T47D (cell line): Measurements from ENCODE around the gene KRTAP9-4.
A peak's percentile ranks its signal among the peaks of the same experiment; 100 is the strongest.
"Not testable (repeated sequence)": the region's sequence is repeated elsewhere in the genome, so short reads cannot be mapped to it uniquely, and the experiment has no call there.

Experiments used
- DNase-seq, 2 experiments: peaks; one replicate each; pipeline versions ENCODE4 v3.0.0 to v3.0.0-alpha.2; 2011 to 2012; ENCODE audit warnings: low read depth in 1 of 2, low spot score in 1 of 2
- JUND ChIP-seq: IDR thresholded peaks from 2 replicates; pipeline ENCODE4 v1.6.1; 2012; ENCODE audit warnings: low read depth
- in situ Hi-C: cut with HindIII; loops from 2 replicates; pipeline ENCODE4 v1.10.0; 2016; ENCODE audit warnings: low sequenced_read_pairs, low pct_unique_long_range_greater_than_20kb

KRTAP9-4 gene, protein sequence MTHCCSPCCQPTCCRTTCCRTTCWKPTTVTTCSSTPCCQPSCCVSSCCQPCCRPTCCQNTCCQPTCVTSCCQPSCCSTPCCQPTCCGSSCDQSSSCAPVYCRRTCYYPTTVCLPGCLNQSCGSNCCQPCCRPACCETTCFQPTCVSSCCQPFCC

DNA sequence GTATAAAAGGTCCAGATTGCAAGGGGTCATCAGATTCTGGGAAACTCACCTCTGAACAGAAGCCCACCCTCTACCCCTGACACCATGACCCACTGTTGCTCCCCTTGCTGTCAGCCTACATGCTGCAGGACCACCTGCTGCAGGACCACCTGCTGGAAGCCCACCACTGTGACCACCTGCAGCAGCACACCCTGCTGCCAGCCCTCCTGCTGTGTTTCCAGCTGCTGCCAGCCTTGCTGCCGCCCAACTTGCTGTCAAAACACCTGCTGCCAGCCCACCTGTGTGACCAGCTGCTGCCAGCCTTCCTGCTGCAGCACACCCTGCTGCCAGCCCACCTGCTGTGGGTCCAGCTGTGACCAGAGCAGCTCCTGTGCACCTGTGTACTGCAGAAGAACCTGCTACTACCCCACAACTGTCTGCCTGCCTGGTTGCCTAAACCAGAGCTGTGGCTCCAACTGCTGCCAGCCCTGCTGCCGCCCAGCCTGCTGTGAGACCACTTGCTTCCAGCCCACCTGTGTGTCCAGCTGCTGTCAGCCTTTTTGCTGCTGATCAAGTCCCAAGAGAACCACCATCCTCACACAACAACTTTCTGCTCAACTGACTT lies at the start of gene KRTAP9-4:
Gene KRTAP9-4 (plus strand): TSS at position 51 of the 604 bp plus-strand sequence. CDS start 34 bp downstream, at position 85.
- in situ Hi-C loops, DNase-seq: not testable (repeated sequence)

DNA sequence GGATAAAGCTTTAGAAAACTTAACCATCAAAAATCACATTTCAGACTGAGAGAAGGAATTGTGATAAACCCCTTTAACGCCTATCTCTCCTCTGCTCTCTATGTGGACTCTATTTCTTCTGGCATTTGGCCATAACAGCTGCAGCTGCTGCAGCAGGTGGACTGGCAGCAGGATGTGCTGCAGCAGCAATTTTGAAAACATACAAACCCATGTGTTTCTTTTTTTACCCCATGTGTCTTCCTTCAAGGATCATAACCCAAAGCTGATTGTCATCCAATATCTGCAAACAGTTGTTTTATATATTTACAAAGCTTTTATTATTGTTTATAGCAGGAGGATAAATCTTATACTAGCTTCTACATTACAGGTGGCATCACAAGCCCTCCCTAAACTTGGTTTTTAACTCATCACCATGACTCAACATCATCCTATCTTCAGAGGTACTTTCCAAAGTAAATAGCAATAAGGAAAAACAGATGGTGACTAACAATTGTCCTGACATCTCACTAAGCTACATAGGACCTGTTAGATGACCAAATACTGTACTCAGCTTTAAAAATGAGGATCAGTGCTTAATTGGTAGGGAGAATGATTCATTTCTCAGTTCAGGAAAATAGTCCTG lies 37.5 kb upstream of the KRTAP9-4 start:
- DNase-seq: no peak
- in situ Hi-C loops: no loop called here
- no peak for TF ChIP-seq JUND

DNA sequence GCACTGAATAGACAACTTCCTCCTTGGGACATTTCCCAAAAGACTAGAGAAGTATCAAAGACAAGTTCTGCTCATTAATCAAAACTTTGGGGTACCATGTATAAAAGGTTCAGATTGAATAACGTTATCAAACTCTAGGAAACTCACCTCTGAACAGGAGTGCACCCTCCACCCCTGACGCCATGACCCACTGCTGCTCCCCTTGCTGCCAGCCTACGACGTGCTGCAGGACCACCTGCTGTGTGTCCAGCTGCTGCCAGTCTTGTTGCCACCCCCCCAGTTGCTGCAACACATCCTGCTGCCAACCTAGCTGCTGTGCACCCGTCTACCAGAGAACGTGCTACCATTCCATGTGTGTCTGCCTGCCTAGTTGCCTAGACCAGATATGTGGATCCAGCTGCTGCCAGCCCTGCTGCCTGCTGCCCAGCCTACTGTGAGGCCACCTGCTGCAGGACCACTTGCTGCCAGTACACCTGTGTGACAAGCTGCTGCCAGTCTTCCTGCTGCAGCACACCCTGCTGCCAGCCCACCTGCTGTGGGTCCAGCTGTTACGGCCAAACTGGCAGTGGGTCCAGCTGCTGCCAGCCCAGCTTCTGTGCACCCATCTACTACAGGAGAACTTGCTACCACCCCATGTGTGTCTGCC lies 36.8 kb upstream of the KRTAP9-4 start:
- TF ChIP-seq JUND: no peak
- no peak for DNase-seq
- in situ Hi-C loops: no loop called here

DNA sequence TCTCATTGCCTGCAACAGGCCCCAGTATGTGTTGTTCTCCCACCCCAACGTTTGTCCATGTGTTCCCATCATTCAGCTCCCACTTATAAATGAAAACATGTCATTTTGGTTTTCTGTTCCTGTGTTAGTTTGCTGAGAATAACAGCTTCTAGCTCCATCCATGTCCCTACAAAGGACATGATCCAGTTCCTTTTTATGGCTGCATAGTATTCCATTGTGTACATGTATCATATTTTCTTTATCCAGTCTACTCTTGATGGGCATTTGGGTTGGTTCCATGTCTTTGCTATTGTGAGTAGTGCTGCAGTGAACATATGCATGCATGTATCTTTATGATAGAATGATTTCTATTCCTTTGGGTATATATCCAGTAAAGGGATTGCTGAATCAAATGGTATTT lies 33.8 kb upstream of the KRTAP9-4 start:
- no peak for TF ChIP-seq JUND
- no peak for DNase-seq
- in situ Hi-C loops: no loop called here

DNA sequence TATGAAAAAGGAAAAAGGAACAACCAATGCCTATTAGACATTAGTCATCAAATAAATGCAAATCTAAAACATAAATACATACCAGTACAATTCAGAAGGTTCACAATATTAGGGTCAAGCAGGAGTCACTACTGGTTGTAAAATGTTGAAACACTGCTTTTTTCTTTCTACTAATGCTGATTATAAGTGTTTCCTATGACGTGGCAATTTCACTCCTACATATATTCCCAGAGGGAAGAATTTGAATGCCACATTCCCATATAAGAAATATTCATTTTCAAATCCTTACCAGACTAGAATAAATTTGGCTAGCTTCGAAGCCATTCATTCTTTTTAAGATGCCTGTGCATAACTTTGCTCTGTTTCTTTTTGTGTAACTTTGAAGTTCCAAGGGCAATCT lies 25.7 kb upstream of the KRTAP9-4 start:
- no peak for DNase-seq
- in situ Hi-C loops: no loop called here
- no peak for TF ChIP-seq JUND

DNA sequence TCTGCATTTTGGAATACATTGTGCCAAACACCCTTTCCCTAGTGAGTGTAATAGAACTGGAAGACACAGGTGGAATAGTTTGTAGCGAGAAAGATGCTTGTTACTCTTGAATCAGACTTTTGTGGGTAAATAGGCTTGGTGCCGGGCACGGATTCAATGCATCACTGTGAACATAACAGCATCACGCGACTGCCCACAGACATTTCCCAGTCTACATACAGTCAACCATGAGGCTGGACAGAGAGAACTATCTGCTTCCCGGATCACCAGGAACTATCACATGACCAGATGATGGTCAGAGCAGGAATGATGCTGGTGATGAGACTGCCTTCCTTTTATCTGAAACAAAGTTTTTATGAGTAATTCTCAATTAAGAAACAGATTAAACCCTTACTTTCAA lies 23.4 kb upstream of the KRTAP9-4 start:
- no peak for TF ChIP-seq JUND
- in situ Hi-C loops: no loop called here
- DNase-seq: no peak

DNA sequence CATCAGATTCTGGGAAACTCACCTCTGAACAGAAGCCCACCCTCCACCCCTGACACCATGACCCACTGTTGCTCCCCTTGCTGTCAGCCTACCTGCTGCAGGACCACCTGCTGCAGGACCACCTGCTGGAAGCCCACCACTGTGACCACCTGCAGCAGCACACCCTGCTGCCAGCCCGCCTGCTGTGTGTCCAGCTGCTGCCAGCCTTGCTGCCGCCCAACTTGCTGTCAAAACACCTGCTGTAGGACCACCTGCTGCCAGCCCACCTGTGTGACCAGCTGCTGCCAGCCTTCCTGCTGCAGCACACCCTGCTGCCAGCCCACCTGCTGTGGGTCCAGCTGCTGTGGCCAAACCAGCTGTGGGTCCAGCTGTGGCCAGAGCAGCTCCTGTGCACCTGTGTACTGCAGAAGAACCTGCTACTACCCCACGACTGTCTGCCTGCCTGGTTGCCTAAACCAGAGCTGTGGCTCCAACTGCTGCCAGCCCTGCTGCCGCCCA lies 22.8 kb upstream of the KRTAP9-4 start, which contains the start of gene KRTAP9-2:
Gene KRTAP9-2 (plus strand): TSS at position 51 of the 498 bp plus-strand sequence. CDS start 7 bp downstream, at position 58.
- DNase-seq, in situ Hi-C loops: not testable (repeated sequence)

DNA sequence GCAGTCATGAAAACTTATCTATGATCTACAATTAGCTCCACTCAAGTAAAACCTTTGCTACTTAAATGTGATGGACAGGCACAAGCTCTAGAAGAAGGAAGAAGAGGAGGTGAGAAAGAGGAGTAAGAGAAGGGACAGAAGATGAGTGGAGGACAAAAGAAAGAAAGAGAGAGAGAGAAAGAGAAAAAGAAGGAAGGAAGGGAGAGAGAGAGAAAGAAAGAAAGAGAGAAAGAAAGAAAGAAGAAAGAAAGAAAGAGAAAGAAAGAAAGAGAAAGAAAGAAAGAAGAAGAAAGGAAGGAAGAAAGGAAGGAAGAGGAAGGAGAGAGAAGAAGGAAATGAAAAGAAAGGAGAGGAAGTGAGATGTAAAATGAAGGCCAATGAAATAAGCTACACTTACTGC lies 19.4 kb upstream of the KRTAP9-4 start:
- DNase-seq: no peak
- no peak for TF ChIP-seq JUND
- in situ Hi-C loops: no loop called here

DNA sequence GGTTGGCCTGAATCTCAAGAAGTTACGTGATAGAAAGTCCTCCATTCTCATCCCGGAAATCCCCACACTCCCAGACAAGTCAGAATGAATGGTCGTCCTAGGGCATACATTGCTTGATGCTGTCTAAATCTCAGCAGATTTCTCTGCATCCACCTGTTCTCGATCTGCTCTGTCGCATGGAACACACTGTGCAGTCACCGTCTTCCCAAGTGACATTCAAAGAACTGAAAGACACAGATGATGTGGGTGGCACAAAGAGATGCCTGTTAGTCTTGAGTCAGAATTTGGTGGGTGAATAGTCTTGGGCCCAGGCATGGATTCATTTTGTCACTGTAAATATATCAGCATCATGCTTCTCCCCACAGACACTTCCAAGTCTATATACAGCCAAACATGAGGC lies 17.8 kb upstream of the KRTAP9-4 start:
- no peak for DNase-seq
- in situ Hi-C loops: no loop called here
- TF ChIP-seq JUND: no peak

DNA sequence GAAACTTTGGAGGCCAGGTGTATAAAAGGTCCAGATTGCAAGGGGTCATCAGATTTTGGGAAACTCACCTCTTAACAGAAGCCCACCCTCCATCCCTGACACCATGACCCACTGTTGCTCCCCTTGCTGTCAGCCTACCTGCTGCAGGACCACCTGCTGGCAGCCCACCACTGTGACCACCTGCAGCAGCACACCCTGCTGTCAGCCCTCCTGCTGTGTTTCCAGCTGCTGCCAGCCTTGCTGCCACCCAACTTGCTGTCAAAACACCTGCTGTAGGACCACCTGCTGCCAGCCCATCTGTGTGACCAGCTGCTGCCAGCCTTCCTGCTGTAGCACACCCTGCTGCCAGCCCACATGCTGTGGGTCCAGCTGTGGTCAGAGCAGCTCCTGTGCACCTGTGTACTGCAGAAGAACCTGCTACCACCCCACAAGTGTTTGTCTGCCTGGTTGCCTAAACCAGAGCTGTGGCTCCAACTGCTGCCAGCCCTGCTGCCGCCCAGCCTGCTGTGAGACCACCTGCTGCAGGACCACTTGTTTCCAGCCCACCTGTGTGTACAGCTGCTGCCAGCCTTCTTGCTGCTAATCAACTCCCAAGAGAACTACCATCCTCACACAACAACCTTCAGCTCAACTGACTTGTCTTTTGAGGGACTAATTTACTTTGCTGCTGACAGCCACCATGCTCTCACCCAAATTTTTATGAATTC lies 16.9 kb upstream of the KRTAP9-4 start, which contains the start of gene KRTAP9-3:
Gene KRTAP9-3 (plus strand): TSS at position 51 of the 707 bp plus-strand sequence. CDS start 53 bp downstream, at position 104.
- in situ Hi-C loops, DNase-seq: not testable (repeated sequence)

DNA sequence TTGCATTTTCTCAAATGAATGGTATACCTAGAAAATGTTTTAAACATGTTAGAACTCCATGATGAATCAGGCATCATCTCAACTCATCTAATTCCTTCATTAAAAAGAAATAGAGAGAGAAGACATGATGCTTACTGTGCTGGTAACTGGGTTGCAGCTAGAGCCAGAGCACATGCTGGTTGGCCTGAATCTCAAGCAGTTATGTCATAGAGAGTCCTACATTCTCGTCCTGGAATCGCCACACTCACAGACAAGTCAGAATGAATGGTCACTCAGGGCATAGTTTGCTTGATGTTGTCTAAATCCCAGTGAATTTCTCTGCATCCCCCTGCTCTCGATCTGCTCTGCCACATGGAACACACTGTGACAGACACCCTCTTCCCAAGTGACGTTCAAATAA lies 12.4 kb upstream of the KRTAP9-4 start:
- in situ Hi-C loops: not testable (repeated sequence)

DNA sequence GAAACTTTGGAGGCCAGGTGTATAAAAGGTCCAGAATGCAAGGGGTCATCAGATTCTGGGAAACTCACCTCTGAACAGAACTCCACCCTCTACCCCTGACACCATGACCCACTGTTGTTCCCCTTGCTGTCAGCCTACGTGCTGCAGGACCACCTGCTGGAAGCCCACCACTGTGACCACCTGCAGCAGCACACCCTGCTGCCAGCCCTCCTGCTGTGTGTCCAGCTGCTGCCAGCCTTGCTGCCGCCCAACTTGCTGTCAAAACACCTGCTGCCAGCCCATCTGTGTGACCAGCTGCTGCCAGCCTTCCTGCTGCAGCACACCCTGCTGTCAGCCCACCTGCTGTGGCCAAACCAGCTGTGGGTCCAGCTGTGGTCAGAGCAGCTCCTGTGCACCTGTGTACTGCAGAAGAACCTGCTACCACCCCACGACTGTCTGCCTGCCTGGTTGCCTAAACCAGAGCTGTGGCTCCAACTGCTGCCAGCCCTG lies 11.5 kb upstream of the KRTAP9-4 start, which contains the start of gene KRTAP9-8:
Gene KRTAP9-8 (plus strand): TSS at position 51 of the 489 bp plus-strand sequence. CDS start 53 bp downstream, at position 104.
- DNase-seq, in situ Hi-C loops: not testable (repeated sequence)

More for the DNA sequence above, 12.4 kb upstream of the KRTAP9-4 start:
- not testable (repeated sequence) for DNase-seq

DNA sequence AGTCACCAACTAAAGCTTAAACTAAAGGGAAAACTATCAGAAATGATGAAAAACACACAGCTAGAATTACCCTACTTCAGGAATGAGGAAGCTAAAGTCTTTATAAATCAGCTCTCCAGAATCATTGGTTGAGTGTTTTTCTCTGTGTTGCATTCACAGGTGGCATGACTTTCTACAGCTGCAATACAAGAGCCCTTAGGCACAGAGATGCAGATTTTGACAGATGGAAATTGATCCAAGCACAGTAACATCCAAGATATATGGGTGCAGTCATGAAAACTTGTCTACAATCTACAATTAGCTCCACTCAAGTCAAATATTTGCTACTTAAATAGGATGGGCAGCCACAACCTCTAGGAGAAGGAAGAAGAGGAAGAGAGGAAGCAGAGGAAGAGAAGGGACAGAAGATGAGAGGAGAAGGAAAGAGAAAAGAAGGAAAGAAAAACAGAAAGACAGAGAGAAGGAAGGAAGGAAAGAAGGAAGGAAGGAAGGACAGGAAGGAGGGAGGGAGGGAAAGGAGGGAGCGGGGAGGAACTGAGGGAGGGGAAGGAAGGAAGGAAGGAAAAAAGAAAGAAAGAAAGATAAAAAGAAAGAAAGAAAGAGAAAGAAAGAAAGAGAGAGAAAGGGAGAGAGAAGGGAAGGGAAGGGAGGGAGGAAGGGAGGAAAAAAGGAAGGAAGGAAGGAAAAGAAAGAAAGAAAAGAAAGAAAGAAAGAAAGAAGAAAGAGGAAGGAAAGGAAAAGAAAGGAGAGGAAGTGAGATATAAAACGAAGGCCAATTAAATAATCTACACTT lies 2.3 kb upstream of the KRTAP9-4 start:
- in situ Hi-C loops: not testable (repeated sequence)
- peak in 1 of 2 experiments; percentile 15 for DNase-seq
